Common myeloid progenitor, CD34-positive (primary cell): ENCODE data around the gene NUPR1.
"Not testable (repeated sequence)": the region's sequence is repeated elsewhere in the genome, so short reads cannot be mapped to it uniquely, and the experiment has no call there.

ENCODE experiments used
- CTCF ChIA-PET: fragments of 350-600 bp; sonication (Branson Sonifier 250); formaldehyde crosslinking; loops from one replicate; lab custom pipeline; 2021; ENCODE audit warnings: antibody characterized with exemption; lab: Charles Lee
- POLR2A ChIA-PET: fragments of 350-600 bp; sonication (Branson Sonifier 250); formaldehyde crosslinking; loops from one replicate; lab custom pipeline; 2021; ENCODE audit warnings: antibody characterized with exemption; lab: Charles Lee
- DNase-seq, 3 donors: peaks; one replicate each; pipeline versions ENCODE4 v3.0.0 to v3.0.0-alpha.2; 2013
- H3K27ac ChIP-seq, 2 experiments: 1 replicate in 1 of 2; 2 replicates in 1 of 2; pipeline ENCODE4 v1.7.0; 2013; ENCODE audit warnings: inconsistent platforms in 2 of 2, low read length in 2 of 2, mild to moderate bottlenecking in 2 of 2, low read depth in 1 of 2, moderate library complexity in 1 of 2; ENCODE audit not compliant: severe bottlenecking in 2 of 2, insufficient read depth in 1 of 2, poor library complexity in 1 of 2
- H3K27me3 ChIP-seq, 5 experiments: replicated peaks in 2 of 5; 1 replicate in 3 of 5; 2 replicates in 2 of 5; pipeline versions ENCODE4 v1.6.1 to v1.7.0; 2013; ENCODE audit warnings: low read length in 4 of 5, mild to moderate bottlenecking in 2 of 5, moderate library complexity in 2 of 5, inconsistent platforms in 1 of 5; ENCODE audit not compliant: insufficient read depth in 5 of 5, control insufficient read depth in 4 of 5
- H3K36me3 ChIP-seq, 4 experiments: 1 replicate in 2 of 4; 2 replicates in 2 of 4; pipeline versions ENCODE4 v1.6.1 to v1.7.0; 2013; ENCODE audit warnings: low read length in 3 of 4, control low read depth in 1 of 4, mild to moderate bottlenecking in 1 of 4; ENCODE audit not compliant: control insufficient read depth in 4 of 4, insufficient read depth in 4 of 4
- H3K4me1 ChIP-seq, 4 experiments: 1 replicate in 3 of 4; 2 replicates in 1 of 4; pipeline versions ENCODE4 v1.6.1 to v1.7.1; 2013; ENCODE audit warnings: low read length in 3 of 4, mild to moderate bottlenecking in 3 of 4, control low read depth in 1 of 4, inconsistent platforms in 1 of 4, moderate library complexity in 1 of 4; ENCODE audit not compliant: control insufficient read depth in 4 of 4, insufficient read depth in 4 of 4; ENCODE audit errors: control extremely low read depth in 1 of 4
- H3K4me3 ChIP-seq, 7 experiments: 1 replicate in 4 of 7; 2 replicates in 3 of 7; pipeline versions ENCODE4 v1.5.1 to v1.7.0; 2013; ENCODE audit warnings: mild to moderate bottlenecking in 7 of 7, low read length in 6 of 7, moderate library complexity in 6 of 7, inconsistent platforms in 2 of 7, low read depth in 2 of 7, control low read depth in 1 of 7; ENCODE audit not compliant: insufficient read depth in 4 of 7, control insufficient read depth in 1 of 7; ENCODE audit errors: extremely low read depth in 1 of 7
- H3K9me3 ChIP-seq, 5 experiments: 1 replicate in 4 of 5; 2 replicates in 1 of 5; pipeline versions ENCODE4 v1.6.1 to v1.7.1; 2013; ENCODE audit warnings: low read length in 4 of 5, mild to moderate bottlenecking in 2 of 5, inconsistent platforms in 1 of 5, low read depth in 1 of 5, moderate library complexity in 1 of 5; ENCODE audit not compliant: control insufficient read depth in 4 of 5, insufficient read depth in 2 of 5; ENCODE audit errors: control extremely low read depth in 1 of 5
- WGBS: methylation state at CpG from one replicate; pipeline ENCODE4 v1.1.5; 2013; ENCODE audit not compliant: insufficient coverage; 5-methylcytosine and 5-hydroxymethylcytosine counted together

NUPR1 gene

GRCh38 chr16:28502290-28502689 lies 36.5 kb downstream of the NUPR1 start:
- ChIA-PET POLR2A (no interaction called here), CTCF (interaction anchor here (0.9 to 2.1 kb wide), 2 partner anchors 10 to 19 kb away, joined by 3 to 9 read pairs; partner anchors contain the start of gene CLN3)
- Histone ChIP-seq H3K27ac (no peak overlapping the region), H3K4me1 (peaks cover 0 to 8% (median 5%) of the 10 kb centered on the region in 4 experiments), H3K9me3 (no peaks in the 10 kb centered on the region), H3K36me3 (peaks cover 0 to 20% (median 4%) of the 10 kb centered on the region in 4 experiments), H3K4me3 (no peak overlapping the region), H3K27me3 (no peaks in the 10 kb centered on the region)
- 90% methylated on average over 2 of the region's 2 CpGs for WGBS
- no peak for DNase-seq

DNA sequence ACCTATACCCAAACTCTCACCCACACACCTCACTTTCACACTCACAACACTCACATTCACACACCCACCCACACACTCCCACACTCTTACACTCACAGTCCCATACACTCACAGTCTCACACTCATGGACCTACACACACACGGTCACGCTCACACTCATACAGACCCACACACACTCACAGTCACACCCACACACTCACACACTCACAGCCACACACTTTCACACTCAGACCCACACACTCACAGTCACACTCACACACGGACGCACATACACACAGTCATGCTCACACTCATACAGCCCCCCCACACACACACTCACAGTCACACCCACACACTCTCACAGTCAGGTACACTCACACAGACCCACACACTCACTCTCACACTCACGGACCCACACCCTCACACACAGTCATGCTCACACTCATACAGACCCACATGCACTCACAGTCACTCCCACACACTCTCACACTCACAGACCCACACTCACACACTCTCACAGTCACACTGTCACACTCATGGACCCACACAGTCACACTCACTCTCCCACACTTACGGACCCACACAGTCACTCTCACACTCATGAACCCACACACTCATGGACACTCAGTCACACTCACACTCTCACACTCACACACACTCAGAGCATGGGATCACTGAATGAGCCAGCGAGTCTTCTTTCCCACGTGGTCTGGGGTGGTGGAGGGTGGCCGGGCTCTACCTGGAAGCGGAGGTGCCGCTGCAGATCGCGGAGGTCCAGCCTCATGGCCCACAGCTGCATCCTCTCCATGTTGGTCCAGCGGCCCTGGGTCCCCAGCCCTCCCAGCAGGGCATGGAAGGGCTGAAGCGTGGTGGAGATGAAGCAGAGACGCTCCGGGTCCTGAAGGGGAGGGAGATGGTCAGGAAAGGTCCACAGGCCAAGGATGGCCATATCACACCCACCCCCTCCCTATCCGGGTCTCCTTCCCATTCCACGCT lies 37.2 kb downstream of the NUPR1 start:
- H3K4me3 ChIP-seq: no peak overlapping the region
- H3K27me3 ChIP-seq: no peaks in the 10 kb centered on the region
- peaks cover 0 to 8% (median under 1%) of the 10 kb centered on the region in 4 experiments for H3K4me1 ChIP-seq
- ChIA-PET CTCF (no interaction called here), POLR2A (no interaction called here)
- WGBS: 98% methylated on average over 13 of the region's 19 CpGs
- H3K9me3 ChIP-seq: no peaks in the 10 kb centered on the region
- DNase-seq: no peak
- H3K36me3 ChIP-seq: peaks cover 0 to 26% (median 4%) of the 10 kb centered on the region in 4 experiments
- H3K27ac ChIP-seq: no peak overlapping the region

GRCh38 chr16:28500476-28501180 lies 38.1 kb downstream of the NUPR1 start:
- POLR2A ChIA-PET: interaction anchor here (0.6 kb wide), 1 partner anchor 33 kb away, joined by 3 read pairs; no protein-coding TSS in a partner anchor
- H3K4me3 ChIP-seq, H3K27ac ChIP-seq, CTCF ChIA-PET, H3K9me3 ChIP-seq, DNase-seq, H3K27me3 ChIP-seq: not testable (repeated sequence)
- 99% methylated on average over 7 of the region's 18 CpGs for WGBS
- Histone ChIP-seq H3K36me3 (peaks cover 0 to 26% (median 4%) of the 10 kb centered on the region in 4 experiments), H3K4me1 (peaks cover 0 to 16% (median 6%) of the 10 kb centered on the region in 4 experiments)

DNA sequence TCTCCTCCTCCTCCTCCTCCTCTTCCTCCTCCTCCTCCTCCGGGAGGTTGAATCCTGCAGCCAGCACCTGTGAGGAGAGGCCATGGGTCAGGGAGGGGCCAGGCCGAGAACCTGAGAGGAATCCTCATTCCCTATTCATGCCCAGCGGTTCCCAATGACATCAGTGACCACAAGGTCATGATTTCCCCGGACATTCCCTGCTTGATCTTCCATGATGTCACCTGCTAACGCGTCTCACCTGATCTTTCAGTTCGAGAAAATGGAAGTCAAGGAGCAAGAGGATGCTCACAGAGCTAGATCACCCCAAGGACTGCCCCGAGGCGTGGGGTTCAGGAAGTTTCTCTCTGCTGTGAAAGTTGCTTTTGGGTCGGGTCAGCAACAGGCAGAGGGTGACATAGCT lies 38.9 kb downstream of the NUPR1 start:
- ChIA-PET POLR2A (no interaction called here), CTCF (no interaction called here)

GRCh38 chr16:28498666-28499381 lies 40.0 kb downstream of the NUPR1 start:
- H3K36me3 ChIP-seq: peaks cover 0 to 26% (median 4%) of the 10 kb centered on the region in 4 experiments
- WGBS: 95% methylated on average over 9 of the region's 15 CpGs

More for the DNA sequence above, 38.9 kb downstream of the NUPR1 start:
- WGBS: 98% methylated on average over 6 of the region's 10 CpGs
- no peak overlapping the region for H3K4me3 ChIP-seq
- H3K9me3 ChIP-seq: no peaks in the 10 kb centered on the region
- H3K27me3 ChIP-seq: no peaks in the 10 kb centered on the region
- DNase-seq: no peak
- H3K27ac ChIP-seq: no peak overlapping the region
- H3K36me3 ChIP-seq: peaks cover 0 to 26% (median 4%) of the 10 kb centered on the region in 4 experiments
- H3K4me1 ChIP-seq: peaks cover 0 to 24% (median 14%) of the 10 kb centered on the region in 4 experiments

DNA sequence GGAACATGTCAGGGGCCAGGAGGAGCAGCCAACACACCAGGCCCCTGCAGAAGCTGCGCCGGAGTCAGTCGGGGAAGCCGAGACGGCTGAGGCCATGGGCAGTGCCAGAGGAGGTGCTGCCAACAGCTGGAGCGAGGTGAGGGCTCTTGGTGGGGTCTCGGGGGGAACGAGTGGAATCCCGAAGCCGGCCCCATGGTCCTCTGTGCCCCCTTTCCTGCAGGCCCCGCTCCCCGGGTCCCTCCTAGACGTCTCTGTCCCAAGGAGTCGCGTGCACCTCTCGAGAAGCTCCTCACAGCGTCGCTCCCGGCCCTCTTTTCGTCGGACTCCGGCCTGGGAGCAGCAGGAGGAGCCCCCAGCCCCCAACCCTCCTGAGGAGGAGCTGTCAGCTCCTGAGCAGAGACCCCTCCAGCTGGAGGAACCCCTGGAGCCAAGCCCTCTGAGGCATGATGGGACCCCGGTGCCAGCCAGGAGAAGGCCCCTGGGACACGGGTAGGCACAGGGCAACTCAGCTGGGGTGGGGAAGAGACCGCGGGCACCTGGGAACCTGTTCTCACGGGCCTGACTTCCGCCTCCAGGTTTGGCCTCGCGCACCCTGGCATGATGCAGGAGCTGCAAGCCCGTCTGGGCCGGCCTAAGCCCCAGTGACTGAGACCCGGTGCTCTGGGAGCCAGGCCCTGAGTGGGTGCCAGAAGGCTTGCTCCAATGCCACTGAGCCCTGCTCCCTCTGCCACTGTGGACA lies 40.7 kb downstream of the NUPR1 start:
- Histone ChIP-seq H3K27ac (no peak overlapping the region), H3K4me3 (no peak overlapping the region), H3K9me3 (no peaks in the 10 kb centered on the region), H3K27me3 (no peaks in the 10 kb centered on the region), H3K4me1 (peaks cover 11 to 40% (median 30%) of the 10 kb centered on the region in 4 experiments), H3K36me3 (peaks cover 0 to 26% (median 4%) of the 10 kb centered on the region in 4 experiments)
- DNase-seq: no peak
- ChIA-PET CTCF (no interaction called here), POLR2A (no interaction called here)
- WGBS: 97% methylated on average over 33 of the region's 33 CpGs

More at GRCh38 chr16:28498666-28499381, 40.0 kb downstream of the NUPR1 start:
- no peak for DNase-seq
- Histone ChIP-seq H3K4me1 (peaks cover 5 to 32% (median 23%) of the 10 kb centered on the region in 4 experiments), H3K9me3 (no peaks in the 10 kb centered on the region), H3K4me3 (no peak overlapping the region), H3K27ac (no peak overlapping the region), H3K27me3 (no peaks in the 10 kb centered on the region)
- ChIA-PET CTCF (no interaction called here), POLR2A (no interaction called here)
